ENCODE results near the gene SEMA5B.

Gene SEMA5B

DNA sequence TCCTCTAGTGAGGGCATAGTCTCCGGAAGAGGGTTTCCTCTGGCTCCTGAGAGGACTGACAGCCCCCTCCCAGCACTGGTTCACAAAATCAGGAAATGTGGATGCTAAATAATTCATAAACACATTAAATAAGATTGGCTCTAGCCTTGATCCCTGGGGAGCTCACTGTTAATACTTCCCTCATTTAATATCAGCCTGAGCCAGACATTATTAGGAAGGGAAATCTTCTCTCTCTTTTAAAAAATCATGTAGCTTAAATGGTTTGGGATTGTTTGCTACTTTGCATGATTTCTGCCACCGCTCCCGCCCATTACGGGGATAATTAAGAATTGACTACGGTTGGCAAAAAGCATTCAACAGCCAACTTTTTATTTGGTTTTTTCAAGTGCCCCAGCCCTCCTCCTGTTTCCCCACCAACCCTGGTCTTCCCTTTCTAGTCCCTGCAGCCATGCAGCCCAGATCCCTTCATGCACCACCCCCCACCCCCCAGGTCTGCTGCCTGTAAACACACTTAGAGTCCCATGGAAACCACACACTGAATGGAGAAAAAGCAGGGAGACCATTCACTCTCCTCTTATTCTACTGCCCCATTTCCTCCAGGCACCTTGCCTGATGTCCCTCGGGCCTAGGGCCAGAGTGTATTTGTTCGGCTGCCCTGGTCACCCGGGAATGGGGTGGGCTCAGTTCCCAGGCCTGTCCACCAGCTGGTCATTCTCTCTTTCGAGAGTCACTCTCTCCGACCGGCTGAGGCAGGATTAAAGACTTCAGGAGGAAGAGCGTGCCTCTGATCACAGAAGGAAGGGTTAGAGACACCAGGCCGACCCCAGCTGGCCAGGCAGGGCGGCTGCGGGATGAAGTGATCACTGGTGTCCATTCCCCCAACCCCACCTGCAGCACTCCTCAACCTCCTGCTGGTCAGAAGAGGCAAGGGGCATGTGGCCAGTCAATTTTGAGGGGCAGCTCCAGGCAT, 45.1 kb downstream of the SEMA5B start:
- Histone ChIP-seq H3K36me3 (ENCODE audit: control insufficient read depth in 2 of 2, insufficient read depth in 1 of 2, low read length in 2 of 2) (no peaks in the 10 kb centered on the region), H3K27ac (ENCODE audit: extremely low read depth, low read depth, low read length) (no peak overlapping the region), H3K9me3 (ENCODE audit: control insufficient read depth, insufficient read depth, low read depth, low read length) (no peaks in the 10 kb centered on the region), H3K4me1 (ENCODE audit: control insufficient read depth, insufficient read depth, low read length) (peaks cover 1% of the 10 kb centered on the region), H3K4me3 (ENCODE audit: low read depth, low read length) (no peak overlapping the region)
- ChIA-PET POLR2A (interaction anchor here (0.6 kb wide), 1 partner anchor 45 kb away, joined by 6 read pairs; the partner anchor contains the start of gene SEMA5B), CTCF (interaction anchor here (0.6 kb wide), 1 partner anchor 82 kb away, joined by 3 read pairs; no protein-coding TSS in a partner anchor)
- peak; percentile 51 for TF ChIP-seq GLIS1 (tag by site-specific recombination; IDR thresholded peaks at IDR 0.05)
- TF ChIP-seq ZNF600 (tag by site-specific recombination; IDR thresholded peaks at IDR 0.05): no peak
- TF ChIP-seq, protein P1, sequence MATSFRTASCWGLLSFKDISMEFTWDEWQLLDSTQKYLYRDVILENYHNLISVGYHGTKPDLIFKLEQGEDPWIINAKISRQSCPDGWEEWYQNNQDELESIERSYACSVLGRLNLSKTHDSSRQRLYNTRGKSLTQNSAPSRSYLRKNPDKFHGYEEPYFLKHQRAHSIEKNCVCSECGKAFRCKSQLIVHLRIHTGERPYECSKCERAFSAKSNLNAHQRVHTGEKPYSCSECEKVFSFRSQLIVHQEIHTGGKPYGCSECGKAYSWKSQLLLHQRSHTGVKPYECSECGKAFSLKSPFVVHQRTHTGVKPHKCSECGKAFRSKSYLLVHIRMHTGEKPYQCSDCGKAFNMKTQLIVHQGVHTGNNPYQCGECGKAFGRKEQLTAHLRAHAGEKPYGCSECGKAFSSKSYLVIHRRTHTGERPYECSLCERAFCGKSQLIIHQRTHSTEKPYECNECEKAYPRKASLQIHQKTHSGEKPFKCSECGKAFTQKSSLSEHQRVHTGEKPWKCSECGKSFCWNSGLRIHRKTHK (tag by site-specific recombination; IDR thresholded peaks at IDR 0.05): no peak
- no peak for TF ChIP-seq OVOL3 (tag by site-specific recombination; IDR thresholded peaks at IDR 0.05)
- no peak for TF ChIP-seq ZNF223 (tag by site-specific recombination; IDR thresholded peaks at IDR 0.05)

DNA sequence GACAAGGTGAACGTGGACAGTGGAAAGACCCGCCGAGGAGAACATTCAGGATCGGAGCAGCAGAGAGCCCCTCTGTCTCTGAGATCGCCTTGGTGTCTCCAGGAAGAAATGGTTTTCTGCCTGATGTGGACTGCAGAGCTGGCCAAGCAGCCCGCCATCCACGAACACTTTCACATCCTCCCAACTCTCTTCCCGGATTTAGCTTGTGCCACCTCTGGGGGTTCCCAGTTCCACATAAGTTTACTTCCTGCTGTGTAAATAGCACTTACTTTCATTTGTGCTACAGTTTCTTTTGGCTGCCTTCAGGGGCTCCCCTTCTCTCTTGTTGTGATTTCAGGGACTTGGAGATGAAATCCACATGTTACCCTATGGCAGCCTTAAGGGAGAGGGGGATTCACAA, 48.4 kb downstream of the SEMA5B start:
- H3K4me1 ChIP-seq (ENCODE audit: control insufficient read depth, insufficient read depth, low read length): peaks cover 10% of the 10 kb centered on the region
- TF ChIP-seq ZNF121 (tag by site-specific recombination; IDR thresholded peaks at IDR 0.05) (no peak), ZNF654 (tag by site-specific recombination; IDR thresholded peaks at IDR 0.05; ENCODE audit: low read depth) (no peak), ZBTB48 (tag by site-specific recombination; IDR thresholded peaks at IDR 0.05) (no peak)
- TF ChIP-seq, protein P2, sequence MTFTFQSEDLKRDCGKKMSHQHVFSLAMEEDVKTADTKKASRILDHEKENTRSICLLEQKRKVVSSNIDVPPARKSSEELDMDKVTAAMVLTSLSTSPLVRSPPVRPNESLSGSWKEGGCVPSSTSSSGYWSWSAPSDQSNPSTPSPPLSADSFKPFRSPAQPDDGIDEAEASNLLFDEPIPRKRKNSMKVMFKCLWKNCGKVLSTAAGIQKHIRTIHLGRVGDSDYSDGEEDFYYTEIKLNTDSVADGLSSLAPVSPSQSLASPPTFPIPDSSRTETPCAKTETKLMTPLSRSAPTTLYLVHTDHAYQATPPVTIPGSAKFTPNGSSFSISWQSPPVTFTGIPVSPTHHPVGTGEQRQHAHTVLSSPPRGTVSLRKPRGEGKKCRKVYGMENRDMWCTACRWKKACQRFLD (tag by site-specific recombination; IDR thresholded peaks at IDR 0.05): no peak
- CTCF ChIA-PET: interaction anchor here (0.6 kb wide), 1 partner anchor 44 kb away, joined by 3 read pairs; no protein-coding TSS in a partner anchor
- POLR2A ChIA-PET: no interaction called here
- no peak overlapping the region for H3K27ac ChIP-seq (ENCODE audit: extremely low read depth, low read depth, low read length)
- H3K36me3 ChIP-seq (ENCODE audit: control insufficient read depth in 2 of 2, insufficient read depth in 1 of 2, low read length in 2 of 2): no peaks in the 10 kb centered on the region
- H3K4me3 ChIP-seq (ENCODE audit: low read depth, low read length): no peak overlapping the region
- no peaks in the 10 kb centered on the region for H3K9me3 ChIP-seq (ENCODE audit: control insufficient read depth, insufficient read depth, low read depth, low read length)

DNA sequence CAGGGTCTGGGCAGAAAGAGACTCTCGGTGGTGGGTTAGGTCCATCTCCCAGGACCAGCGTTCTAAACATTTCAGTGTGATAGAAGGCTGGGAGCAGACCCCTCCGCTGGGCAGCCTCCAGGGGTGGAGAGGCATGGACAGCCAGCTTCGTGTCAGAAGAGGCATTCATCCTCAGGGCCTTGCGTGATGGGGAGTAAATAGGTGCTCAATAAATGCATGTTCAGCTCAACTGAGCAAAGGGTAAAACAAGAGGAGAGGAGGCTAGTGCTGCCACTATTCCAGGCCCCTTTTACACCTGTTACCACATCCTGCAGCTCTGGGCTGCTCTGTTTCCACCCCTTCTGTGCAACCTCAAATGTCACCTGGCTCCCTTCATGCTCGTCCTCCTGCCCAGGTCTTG, 49.0 kb downstream of the SEMA5B start:
- Histone ChIP-seq H3K36me3 (ENCODE audit: control insufficient read depth in 2 of 2, insufficient read depth in 1 of 2, low read length in 2 of 2) (no peaks in the 10 kb centered on the region), H3K9me3 (ENCODE audit: control insufficient read depth, insufficient read depth, low read depth, low read length) (no peaks in the 10 kb centered on the region), H3K4me3 (ENCODE audit: low read depth, low read length) (no peak overlapping the region), H3K27ac (ENCODE audit: extremely low read depth, low read depth, low read length) (no peak overlapping the region), H3K4me1 (ENCODE audit: control insufficient read depth, insufficient read depth, low read length) (peaks cover 10% of the 10 kb centered on the region)
- TF ChIP-seq, protein P3, sequence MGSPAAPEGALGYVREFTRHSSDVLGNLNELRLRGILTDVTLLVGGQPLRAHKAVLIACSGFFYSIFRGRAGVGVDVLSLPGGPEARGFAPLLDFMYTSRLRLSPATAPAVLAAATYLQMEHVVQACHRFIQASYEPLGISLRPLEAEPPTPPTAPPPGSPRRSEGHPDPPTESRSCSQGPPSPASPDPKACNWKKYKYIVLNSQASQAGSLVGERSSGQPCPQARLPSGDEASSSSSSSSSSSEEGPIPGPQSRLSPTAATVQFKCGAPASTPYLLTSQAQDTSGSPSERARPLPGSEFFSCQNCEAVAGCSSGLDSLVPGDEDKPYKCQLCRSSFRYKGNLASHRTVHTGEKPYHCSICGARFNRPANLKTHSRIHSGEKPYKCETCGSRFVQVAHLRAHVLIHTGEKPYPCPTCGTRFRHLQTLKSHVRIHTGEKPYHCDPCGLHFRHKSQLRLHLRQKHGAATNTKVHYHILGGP (tag by site-specific recombination; IDR thresholded peaks at IDR 0.05): no peak
- TF ChIP-seq ZNF843 (tag by site-specific recombination; IDR thresholded peaks at IDR 0.05): no peak
- peak; percentile 90 for TF ChIP-seq ZNF664 (tag by site-specific recombination; IDR thresholded peaks at IDR 0.05)
- TF ChIP-seq GLI2 (tag by site-specific recombination; IDR thresholded peaks at IDR 0.05; ENCODE audit: borderline replicate concordance, low read depth): no peak
- TF ChIP-seq ZNF670 (tag by site-specific recombination; IDR thresholded peaks at IDR 0.05; ENCODE audit: low read depth): no peak
- TF ChIP-seq ZNF174 (tag by site-specific recombination; IDR thresholded peaks at IDR 0.05): no peak
- TF ChIP-seq, protein P4, sequence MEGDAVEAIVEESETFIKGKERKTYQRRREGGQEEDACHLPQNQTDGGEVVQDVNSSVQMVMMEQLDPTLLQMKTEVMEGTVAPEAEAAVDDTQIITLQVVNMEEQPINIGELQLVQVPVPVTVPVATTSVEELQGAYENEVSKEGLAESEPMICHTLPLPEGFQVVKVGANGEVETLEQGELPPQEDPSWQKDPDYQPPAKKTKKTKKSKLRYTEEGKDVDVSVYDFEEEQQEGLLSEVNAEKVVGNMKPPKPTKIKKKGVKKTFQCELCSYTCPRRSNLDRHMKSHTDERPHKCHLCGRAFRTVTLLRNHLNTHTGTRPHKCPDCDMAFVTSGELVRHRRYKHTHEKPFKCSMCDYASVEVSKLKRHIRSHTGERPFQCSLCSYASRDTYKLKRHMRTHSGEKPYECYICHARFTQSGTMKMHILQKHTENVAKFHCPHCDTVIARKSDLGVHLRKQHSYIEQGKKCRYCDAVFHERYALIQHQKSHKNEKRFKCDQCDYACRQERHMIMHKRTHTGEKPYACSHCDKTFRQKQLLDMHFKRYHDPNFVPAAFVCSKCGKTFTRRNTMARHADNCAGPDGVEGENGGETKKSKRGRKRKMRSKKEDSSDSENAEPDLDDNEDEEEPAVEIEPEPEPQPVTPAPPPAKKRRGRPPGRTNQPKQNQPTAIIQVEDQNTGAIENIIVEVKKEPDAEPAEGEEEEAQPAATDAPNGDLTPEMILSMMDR (tag by site-specific recombination; IDR thresholded peaks at IDR 0.05): no peak
- TF ChIP-seq KLF7 (tag by site-specific recombination; IDR thresholded peaks at IDR 0.05; ENCODE audit: borderline replicate concordance): no peak
- TF ChIP-seq SALL2 (tag by site-specific recombination; IDR thresholded peaks at IDR 0.05; ENCODE audit: borderline replicate concordance): no peak
- CTCF ChIA-PET: interaction anchor here (0.6 to 1.3 kb wide), 3 partner anchors 24 to 50 kb away, joined by 3 to 9 read pairs (median 5); no protein-coding TSS in a partner anchor
- POLR2A ChIA-PET: interaction anchor here (1.0 kb wide), 1 partner anchor 42 kb away, joined by 3 read pairs; no protein-coding TSS in a partner anchor

All from HEK293 (cell line).